Activated naive CD4-positive, alpha-beta T cell treated with anti-CD3 and anti-CD28 coated beads, Interleukin-2, amount 50 U/mL, for 72 hours (primary cell): Measurements from ENCODE around the gene GFER. TPM values are rescaled to one million over a fixed set of nuclear protein-coding genes. Genes with fewer than 3 reads are reported as not detected.

ENCODE experiments used
- ATAC-seq, 2 donors: fragments of 150-1000 bp; cut with Tn5 transposase; 2 replicates each; pipeline ENCODE4 v1.10.0; 2021; ENCODE audit warnings: mild to moderate bottlenecking in 2 of 2, moderate library complexity in 2 of 2
- DNase-seq, 2 donors: peaks; one replicate each; pipeline ENCODE4 v3.0.0; 2021 to 2022; ENCODE audit warnings: low spot score in 2 of 2
- H3K27ac Mint-ChIP-seq, 2 donors: one replicate each; pipeline ENCODE4 v1.8.0; 2022; ENCODE audit warnings: mild to moderate bottlenecking in 2 of 2, mixed read lengths in 2 of 2
- H3K36me3 Mint-ChIP-seq, 2 donors: one replicate each; pipeline ENCODE4 v1.8.0; 2022; ENCODE audit warnings: mixed read lengths in 2 of 2
- H3K9me3 Mint-ChIP-seq, 2 donors: one replicate each; pipeline ENCODE4 v1.8.0; 2022; ENCODE audit warnings: mixed read lengths in 2 of 2
- total RNA-seq, 2 donors: library from RNA; stranded (reverse); gene quantifications; one replicate each; pipeline ENCODE4 v1.2.3, GENCODE V29; 2022

GFER gene
- total RNA-seq, 2 donors from 2014 or later, result 19.1 to 25.0 TPM

DNA sequence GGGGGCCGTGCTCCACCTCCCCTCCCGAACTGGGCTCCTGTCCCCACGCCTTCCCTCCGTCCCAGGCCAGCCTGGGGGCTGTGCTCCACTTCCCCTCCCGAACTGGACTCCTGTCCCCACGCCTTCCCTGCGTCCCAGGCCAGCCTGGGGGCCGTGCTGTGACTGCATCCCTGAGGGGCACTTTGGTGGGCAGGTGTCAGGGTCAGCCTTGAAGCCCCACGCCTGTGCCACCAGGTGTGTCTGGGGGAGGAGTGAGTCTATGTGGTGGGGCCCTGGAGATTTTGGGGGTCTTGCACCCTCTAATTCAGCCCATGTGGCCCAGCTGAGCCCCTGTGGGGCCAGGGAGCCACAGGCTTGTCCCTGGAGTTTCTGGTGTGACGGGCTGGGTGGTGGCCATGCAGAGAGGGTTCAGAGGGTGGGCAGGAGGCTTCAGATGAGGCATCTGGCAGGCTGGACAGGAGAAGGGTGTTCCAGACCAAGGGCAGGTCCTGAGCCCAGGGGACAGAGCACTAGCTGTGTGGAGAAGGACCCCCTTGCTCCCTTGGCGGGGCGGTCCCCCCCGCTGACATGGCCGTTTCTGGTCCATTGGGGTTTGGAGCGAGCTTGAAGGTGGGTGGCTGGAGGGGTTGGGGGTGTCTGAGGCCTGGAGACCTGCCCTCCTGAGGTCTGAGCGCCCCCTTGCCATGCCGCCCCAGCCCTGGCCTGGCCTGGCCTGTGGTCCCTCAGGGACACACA is 50.9 kb downstream of the GFER start:
- no peaks in the 10 kb centered on the region for H3K36me3 Mint-ChIP-seq
- DNase-seq (no peak), ATAC-seq (no peak)
- H3K9me3 Mint-ChIP-seq, result no peaks in the 10 kb centered on the region
- no peak overlapping the region for H3K27ac Mint-ChIP-seq

DNA sequence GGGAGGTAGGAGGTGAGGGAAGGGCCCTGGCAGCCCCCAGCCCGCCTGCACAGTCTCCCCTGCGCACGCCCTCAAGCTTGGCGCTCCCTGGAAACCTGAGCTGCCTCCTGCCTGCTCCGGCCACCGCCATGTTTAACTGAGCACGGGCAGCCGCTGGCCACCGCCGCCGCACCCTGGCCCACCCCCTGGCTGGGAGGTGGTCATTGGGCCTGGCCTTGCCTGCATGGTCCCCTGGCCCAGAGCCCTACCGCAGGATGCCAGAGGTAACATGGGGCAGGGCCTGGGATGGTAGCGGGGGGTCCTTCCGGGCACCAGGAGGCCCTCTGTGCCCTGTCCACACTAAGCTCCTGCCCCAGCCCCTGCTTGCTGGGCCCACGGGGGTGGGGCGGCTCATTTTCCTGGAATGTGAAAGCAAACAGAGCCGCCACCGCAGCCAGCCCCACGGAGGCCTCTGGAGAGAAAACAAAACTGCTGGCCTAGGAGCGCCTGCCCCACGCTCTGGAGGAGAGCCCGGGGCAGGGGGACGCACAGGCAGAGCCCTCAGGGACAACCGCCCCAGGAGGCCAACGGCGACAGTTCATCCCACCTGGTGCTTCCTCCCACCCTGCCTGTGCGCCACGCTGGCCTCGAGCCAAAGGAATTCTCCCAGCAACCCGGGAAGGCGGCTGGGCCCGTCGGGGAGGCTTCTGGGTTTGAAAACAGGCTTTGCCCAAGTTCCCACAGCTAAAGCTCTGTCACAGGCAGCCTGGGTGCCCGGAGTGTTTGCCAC is 51.6 kb downstream of the GFER start:
- no peak overlapping the region for H3K27ac Mint-ChIP-seq
- H3K9me3 Mint-ChIP-seq, result no peaks in the 10 kb centered on the region
- no peak for ATAC-seq

DNA sequence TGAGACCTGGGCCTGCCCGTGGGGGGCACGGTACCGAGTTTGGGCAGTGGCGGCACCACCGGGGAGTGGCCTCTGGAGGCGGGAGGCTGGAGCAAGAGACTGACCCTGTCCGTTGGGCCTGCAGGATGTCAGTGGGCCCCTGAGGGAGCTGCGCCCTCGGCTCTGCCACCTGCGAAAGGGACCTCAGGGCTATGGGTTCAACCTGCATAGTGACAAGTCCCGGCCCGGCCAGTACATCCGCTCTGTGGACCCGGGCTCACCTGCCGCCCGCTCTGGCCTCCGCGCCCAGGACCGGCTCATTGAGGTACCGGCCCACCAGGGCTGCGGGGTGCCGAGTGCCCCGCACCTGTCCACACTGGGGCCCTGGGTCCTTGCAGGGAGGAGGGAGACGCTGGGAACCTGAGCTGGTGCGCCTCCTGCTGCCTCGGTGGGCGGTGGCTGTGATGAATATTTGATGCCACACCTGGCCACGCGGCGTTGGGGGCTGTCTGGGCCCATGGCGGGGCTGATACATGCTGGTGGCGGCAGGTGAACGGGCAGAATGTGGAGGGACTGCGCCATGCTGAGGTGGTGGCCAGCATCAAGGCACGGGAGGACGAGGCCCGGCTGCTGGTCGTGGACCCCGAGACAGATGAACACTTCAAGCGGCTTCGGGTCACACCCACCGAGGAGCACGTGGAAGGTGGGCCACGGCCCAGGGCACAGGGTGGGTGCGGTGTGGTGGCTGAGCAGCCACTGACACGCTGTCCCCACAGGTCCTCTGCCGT is 52.4 kb downstream of the GFER start:
- no peak for ATAC-seq
- no peaks in the 10 kb centered on the region for H3K9me3 Mint-ChIP-seq

More for the DNA sequence above, 51.6 kb downstream of the GFER start:
- DNase-seq, result no peak
- H3K36me3 Mint-ChIP-seq, result no peaks in the 10 kb centered on the region

DNA sequence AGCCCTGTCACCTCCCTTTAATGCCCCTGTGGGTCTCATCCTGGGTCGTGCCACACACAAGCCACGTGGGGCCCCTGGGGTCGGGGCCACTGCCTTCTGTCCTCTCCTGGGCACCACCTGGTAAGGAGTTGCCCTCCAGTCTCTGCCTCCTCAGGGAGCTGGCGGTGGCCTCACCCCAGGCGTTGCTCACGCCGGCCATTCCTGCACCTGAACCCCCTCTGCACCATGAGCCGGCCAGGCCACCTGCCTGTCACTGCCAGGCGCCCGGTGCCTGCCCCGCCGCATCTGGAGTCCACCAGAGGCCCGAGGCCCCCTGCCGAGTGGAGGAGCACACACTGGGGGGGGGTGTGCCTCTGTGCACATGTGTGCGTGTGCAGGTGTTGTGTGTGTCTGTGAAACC is 53.1 kb downstream of the GFER start:
- Mint-ChIP-seq H3K36me3 (no peaks in the 10 kb centered on the region), H3K27ac (no peak overlapping the region), H3K9me3 (no peaks in the 10 kb centered on the region)
- ATAC-seq (no peak), DNase-seq (no peak)

More for the DNA sequence above, 52.4 kb downstream of the GFER start:
- DNase-seq, result no peak
- H3K36me3 Mint-ChIP-seq, result no peaks in the 10 kb centered on the region
- no peak overlapping the region for H3K27ac Mint-ChIP-seq

Other genes starting within 250 kb of the GFER start
- 10 to 100 TPM; 30.9 to 55.6 TPM for gene NME3, start 212.7 kb upstream of the GFER start, total RNA-seq
- 10 to 100 TPM; 21.9 to 24.0 TPM for gene EME2, start 211.4 kb upstream of the GFER start, total RNA-seq
- 100 to 1,000 TPM; 106 to 180 TPM for gene MRPS34, start 211.1 kb upstream of the GFER start, total RNA-seq
- gene SPSB3, start 201.6 kb upstream of the GFER start, total RNA-seq, result 10 to 100 TPM; 19.1 to 29.2 TPM
- gene NUBP2, start 201.2 kb upstream of the GFER start, total RNA-seq, result 10 to 100 TPM; 41.0 to 48.3 TPM
- gene IGFALS, start 190.5 kb upstream of the GFER start, total RNA-seq, result not detected
- gene HAGH, start 157.4 kb upstream of the GFER start, total RNA-seq, result 10 to 100 TPM; 31.7 to 65.6 TPM
- gene FAHD1, start 157.0 kb upstream of the GFER start, total RNA-seq, result 10 to 100 TPM; 11.9 to 13.0 TPM
- gene MEIOB, start 112.0 kb upstream of the GFER start, total RNA-seq, result under 1 TPM; 0.43 to 0.45 TPM
- gene HS3ST6, start 65.8 kb upstream of the GFER start, total RNA-seq, result not detected
- gene MSRB1, start 41.0 kb upstream of the GFER start, total RNA-seq, result 10 to 100 TPM; 17.3 to 41.7 TPM
- gene RPL3L, start 29.5 kb upstream of the GFER start, total RNA-seq, result not detected
- 10 to 100 TPM; 63.4 to 98.8 TPM for gene NDUFB10, start 24.7 kb upstream of the GFER start, total RNA-seq
- gene RPS2, start 19.4 kb upstream of the GFER start, total RNA-seq, result 1,000 to 10,000 TPM; 5,211 to 5,668 TPM
- under 1 TPM in 1 of 2 donors, not detected in 1; 0.41 TPM for gene RNF151, start 17.3 kb upstream of the GFER start, total RNA-seq
- 10 to 100 TPM; 18.8 to 37.2 TPM for gene TBL3, start 12.1 kb upstream of the GFER start, total RNA-seq
- gene NOXO1, start 2.7 kb upstream of the GFER start, total RNA-seq, result not detected
- 1 to 10 TPM; 2.0 to 9.0 TPM for gene SYNGR3, start 5.8 kb downstream of the GFER start, total RNA-seq
- gene ZNF598, start 25.6 kb downstream of the GFER start, total RNA-seq, result 10 to 100 TPM; 72.2 to 87.9 TPM
- 1 to 10 TPM in 1 of 2 donors, under 1 TPM in 1; 0.61 to 4.6 TPM for gene NPW, start 35.6 kb downstream of the GFER start, total RNA-seq
- 1 to 10 TPM in 1 of 2 donors, under 1 TPM in 1; 0.82 to 3.7 TPM for gene NHERF2, start 42.7 kb downstream of the GFER start, total RNA-seq
- gene NTHL1, start 63.6 kb downstream of the GFER start, total RNA-seq, result 10 to 100 TPM; 21.6 to 25.3 TPM
- 100 to 1,000 TPM in 1 of 2 donors, 10 to 100 TPM in 1; 70.5 to 121 TPM for gene TSC2, start 63.8 kb downstream of the GFER start, total RNA-seq
- gene PKD1, start 151.7 kb downstream of the GFER start, total RNA-seq, result 10 to 100 TPM; 77.0 to 87.6 TPM
- under 1 TPM in 1 of 2 donors, not detected in 1; 0.80 TPM for gene RAB26, start 164.4 kb downstream of the GFER start, total RNA-seq
- 10 to 100 TPM; 67.7 to 92.0 TPM for gene TRAF7, start 171.6 kb downstream of the GFER start, total RNA-seq
- 10 to 100 TPM in 1 of 2 donors, under 1 TPM in 1; 0.77 to 11.3 TPM for gene CASKIN1, start 212.4 kb downstream of the GFER start, total RNA-seq
- gene MLST8, start 221.3 kb downstream of the GFER start, total RNA-seq, result 10 to 100 TPM; 49.5 to 52.2 TPM
- 10 to 100 TPM in 1 of 2 donors, 1 to 10 TPM in 1; 6.3 to 10.3 TPM for gene BRICD5, start 226.7 kb downstream of the GFER start, total RNA-seq
- 10 to 100 TPM; 15.1 to 20.9 TPM for gene PGP, start 230.6 kb downstream of the GFER start, total RNA-seq
- 10 to 100 TPM; 19.0 to 22.5 TPM for gene E4F1, start 239.4 kb downstream of the GFER start, total RNA-seq